Calu3 (cell line): ENCODE results near the gene SLC22A31. TPM values are rescaled to one million over a fixed set of nuclear protein-coding genes. Genes with fewer than 3 reads are reported as not detected.

Experiments used
- BruUV-seq: library from RNA; stranded (reverse); fragments of 400-500 nt; replicated peaks from 2 replicates; lab custom pipeline; 2021; lab: Mats Ljungman, UMichigan
- CTCF ChIA-PET: fragments of 300-600 bp; sonication (Branson Sonifier 250); formaldehyde crosslinking; loops from one replicate; lab custom pipeline; 2022; ENCODE audit warnings: antibody characterized with exemption; lab: Charles Lee
- DNase-seq: peaks from one replicate; pipeline ENCODE4 v3.0.0; 2022
- H3K27ac Mint-ChIP-seq: one replicate; pipeline ENCODE4 v1.8.0; 2022; ENCODE audit warnings: mixed read lengths; ENCODE audit not compliant: unreplicated experiment
- H3K27me3 Mint-ChIP-seq: one replicate; pipeline ENCODE4 v1.8.0; 2022; ENCODE audit warnings: mixed read lengths; ENCODE audit not compliant: unreplicated experiment
- H3K36me3 Mint-ChIP-seq: one replicate; pipeline ENCODE4 v1.8.0; 2022; ENCODE audit warnings: mild to moderate bottlenecking, moderate library complexity, mixed read lengths; ENCODE audit not compliant: insufficient read depth, unreplicated experiment
- H3K4me1 Mint-ChIP-seq: one replicate; pipeline ENCODE4 v1.8.0; 2022; ENCODE audit warnings: mild to moderate bottlenecking, low read depth, mixed read lengths; ENCODE audit not compliant: unreplicated experiment
- H3K4me3 Mint-ChIP-seq: one replicate; pipeline ENCODE4 v1.8.0; 2022; ENCODE audit warnings: mild to moderate bottlenecking, low read depth, moderate library complexity, mixed read lengths; ENCODE audit not compliant: unreplicated experiment
- H3K9me3 Mint-ChIP-seq: one replicate; pipeline ENCODE4 v1.8.0; 2022; ENCODE audit warnings: low read depth, mixed read lengths; ENCODE audit not compliant: unreplicated experiment
- CTCF ChIP-seq: fragments of 200-600 bp; IDR thresholded peaks from one replicate; pipeline ENCODE4 v1.8.0; 2022; ENCODE audit warnings: antibody characterized with exemption; ENCODE audit not compliant: unreplicated experiment
- intact Hi-C: fragments of 100-400 bp; cut with micrococcal nuclease; formaldehyde crosslinking; loops from one replicate; pipeline ENCODE4 v1.10.0; 2022; ENCODE audit not compliant: unreplicated experiment
- total RNA-seq: library from RNA; stranded (reverse); gene quantifications from 2 replicates; pipeline ENCODE4 v1.2.3, GENCODE V29; 2022

The SLC22A31 gene
- total RNA-seq, 1 experiment from 2014 or later = 0.52 TPM

GRCh38 chr16:89199241-89200123 is 855 bp downstream of the SLC22A31 start:
- Mint-ChIP-seq H3K36me3 (peaks cover 11% of the 10 kb centered on the region), H3K27ac (no peak overlapping the region), H3K27me3 (peaks cover 48% of the 10 kb centered on the region), H3K4me1 (peaks cover 10% of the 10 kb centered on the region), H3K9me3 (no peaks in the 10 kb centered on the region), H3K4me3 (no peak overlapping the region)
- TF ChIP-seq CTCF = no peak
- CTCF ChIA-PET = no interaction called here
- intact Hi-C loops = no loop called here
- no peak for DNase-seq
- no TSS peak for BruUV-seq

- Mint-ChIP-seq H3K27ac (no peak overlapping the region), H3K9me3 (no peaks in the 10 kb centered on the region), H3K36me3 (peaks cover 13% of the 10 kb centered on the region), H3K4me3 (no peak overlapping the region), H3K27me3 (peaks cover 40% of the 10 kb centered on the region), H3K4me1 (peaks cover 10% of the 10 kb centered on the region)
- CTCF ChIA-PET = no interaction called here
- TF ChIP-seq CTCF = no peak
- intact Hi-C loops = no loop called here
- BruUV-seq = no TSS peak
- DNase-seq = no peak
These were observed 1.7 kb downstream of the SLC22A31 start for GRCh38 chr16:89198417-89199240.

- TF ChIP-seq CTCF = no peak
- no TSS peak for BruUV-seq
These were observed 2.5 kb downstream of the SLC22A31 start for GRCh38 chr16:89197633-89198416.

GRCh38 chr16:89197033-89197632 is 3.2 kb downstream of the SLC22A31 start:
- no peak for TF ChIP-seq CTCF
- CTCF ChIA-PET = no interaction called here
- Mint-ChIP-seq H3K27me3 (peaks cover 26% of the 10 kb centered on the region), H3K27ac (no peak overlapping the region), H3K9me3 (no peaks in the 10 kb centered on the region), H3K4me3 (no peak overlapping the region), H3K36me3 (peaks cover 4% of the 10 kb centered on the region), H3K4me1 (no peaks in the 10 kb centered on the region)
- no peak for DNase-seq
- intact Hi-C loops = no loop called here
- BruUV-seq = no TSS peak

More at GRCh38 chr16:89197633-89198416, 2.5 kb downstream of the SLC22A31 start:
- DNase-seq = no peak
- CTCF ChIA-PET = no interaction called here
- Mint-ChIP-seq H3K27me3 (peaks cover 32% of the 10 kb centered on the region), H3K27ac (no peak overlapping the region), H3K36me3 (peaks cover 11% of the 10 kb centered on the region), H3K4me3 (no peak overlapping the region), H3K9me3 (no peaks in the 10 kb centered on the region), H3K4me1 (peaks cover 3% of the 10 kb centered on the region)
- intact Hi-C loops = no loop called here
